Vagina (tissue), 2 donors: Measurements from ENCODE around the gene DGKG. TPM values are rescaled to one million over a fixed set of nuclear protein-coding genes. Genes with fewer than 3 reads are reported as not detected.

ENCODE experiments used
- DNase-seq, 2 donors: peaks; one replicate each; pipeline ENCODE4 v3.0.0-alpha.2; 2017; ENCODE audit errors: extremely low spot score in 2 of 2
- H3K27ac ChIP-seq: fragments of 200-600 bp; sonication (generic); one replicate; pipeline ENCODE4 v1.5.1; 2019
- H3K27me3 ChIP-seq: fragments of 200-600 bp; sonication (generic); one replicate; pipeline ENCODE4 v1.5.1; 2019
- H3K36me3 ChIP-seq, 2 donors: fragments of 200-600 bp; sonication (generic); one replicate each; pipeline ENCODE4 v1.5.1; 2017 to 2019
- H3K4me1 ChIP-seq: fragments of 200-600 bp; sonication (generic); one replicate; pipeline ENCODE4 v1.5.1; 2019
- H3K4me3 ChIP-seq, 2 donors: fragments of 200-600 bp; sonication (generic); 1 replicate in 1 of 2; 2 replicates in 1 of 2; pipeline ENCODE4 v1.5.1; 2016 to 2019
- H3K9me3 ChIP-seq: fragments of 200-600 bp; sonication (generic); one replicate; pipeline ENCODE4 v1.5.1; 2019
- CTCF ChIP-seq, 3 experiments: fragments of 450-650 bp in 2 of 3; fragments of 200-600 bp in 1 of 3; sonication (generic) in 1 of 3; IDR thresholded peaks; one replicate each; pipeline ENCODE4 v1.5.1; 2017 to 2019; ENCODE audit warnings: antibody characterized with exemption in 3 of 3, mild to moderate bottlenecking in 2 of 3, moderate library complexity in 2 of 3
- POLR2A ChIP-seq, 2 donors: fragments of 450-650 bp; IDR thresholded peaks; one replicate each; pipeline ENCODE4 v1.6.1; 2017; ENCODE audit warnings: antibody characterized with exemption in 2 of 2, mild to moderate bottlenecking in 2 of 2, moderate library complexity in 2 of 2
- POLR2AphosphoS5 ChIP-seq, 2 donors: sonication (generic); formaldehyde crosslinking; IDR thresholded peaks; one replicate each; pipeline ENCODE4 v1.9.0; 2017; ENCODE audit warnings: antibody characterized with exemption in 2 of 2, mild to moderate bottlenecking in 2 of 2, low read depth in 1 of 2; ENCODE audit not compliant: insufficient read depth in 1 of 2
- intact Hi-C: fragments of 100-400 bp; cut with DNase I; formaldehyde crosslinking; loops from one replicate; pipeline ENCODE4 v1.15.1; 2023
- total RNA-seq: library from RNA; depleted of rRNA; stranded (reverse); fragments of >200 nt; gene quantifications from one replicate; pipeline ENCODE4 v1.2.3, GENCODE V29; 2016

The DGKG gene
- total RNA-seq, 1 donor from 2014 or later = 2.5 TPM

GRCh38 chr3:186110975-186111974, 250.8 kb downstream of the DGKG start:
- Histone ChIP-seq H3K4me1 (peaks cover 29% of the 10 kb centered on the region), H3K36me3 (no peaks in the 10 kb centered on the region), H3K9me3 (no peaks in the 10 kb centered on the region), H3K27me3 (no peaks in the 10 kb centered on the region), H3K4me3 (no peak overlapping the region), H3K27ac (no peak overlapping the region)
- intact Hi-C loops = no loop called here
- TF ChIP-seq POLR2AphosphoS5 (IDR thresholded peaks at IDR 0.05; ENCODE audit: insufficient read depth in 1 of 2, low read depth in 1 of 2) (no peak), POLR2A (IDR thresholded peaks at IDR 0.05) (no peak), CTCF (IDR thresholded peaks at IDR 0.05) (no peak)
- DNase-seq = no peak

- intact Hi-C loops = loop anchor here (10.0 kb wide), 1 partner anchor 455 kb away; the partner anchor contains the start of gene TBCCD1
- Histone ChIP-seq H3K4me3 (peak overlapping the region; percentile 63 to 65), H3K9me3 (no peaks in the 10 kb centered on the region), H3K36me3 (no peaks in the 10 kb centered on the region), H3K27ac (peak overlapping the region; percentile 71), H3K27me3 (no peaks in the 10 kb centered on the region), H3K4me1 (peaks cover 29% of the 10 kb centered on the region)
- no peak for TF ChIP-seq POLR2AphosphoS5 (IDR thresholded peaks at IDR 0.05; ENCODE audit: insufficient read depth in 1 of 2, low read depth in 1 of 2)
- no peak for TF ChIP-seq CTCF (IDR thresholded peaks at IDR 0.05)
- no peak for TF ChIP-seq POLR2A (IDR thresholded peaks at IDR 0.05)
- peak in 1 of 2 donors; percentile 92 for DNase-seq
Observed at GRCh38 chr3:186109897-186110803, 251.9 kb downstream of the DGKG start.

- Histone ChIP-seq H3K4me3 (peak within 1 kb of the TSS; percentile 63 to 65), H3K27ac (peak within 1 kb of the TSS; percentile 74), H3K4me1 (peaks cover 29% of the 10 kb centered on the region), H3K9me3 (no peaks in the 10 kb centered on the region), H3K36me3 (no peaks in the 10 kb centered on the region), H3K27me3 (no peaks in the 10 kb centered on the region)
- TF ChIP-seq CTCF (IDR thresholded peaks at IDR 0.05) = no peak
- peak; percentile 80 to 81 for TF ChIP-seq POLR2AphosphoS5 (IDR thresholded peaks at IDR 0.05; ENCODE audit: insufficient read depth in 1 of 2, low read depth in 1 of 2)
- peak; percentile 70 to 79 for TF ChIP-seq POLR2A (IDR thresholded peaks at IDR 0.05)
- intact Hi-C loops = loop anchor here (10.0 kb wide), 1 partner anchor 456 kb away; the partner anchor contains the start of gene TBCCD1
- DNase-seq = peak; percentile 99 to 100
Observed at GRCh38 chr3:186108941-186109865, 252.8 kb downstream of the DGKG start, which contains the start of gene ETV5. Gene ETV5 (minus strand): TSS chr3:186109089. CDS start chr3:186105868, 3,221 bp downstream.
